H7 (cell line): ENCODE data around the gene IDH3G. TPM values are rescaled to one million over a fixed set of nuclear protein-coding genes. Genes with fewer than 3 reads are reported as not detected.
"Not testable (repeated sequence)": the region's sequence is repeated elsewhere in the genome, so short reads cannot be mapped to it uniquely, and the experiment has no call there.

Experiments used
- DNase-seq: peaks from one replicate; pipeline ENCODE4 v3.0.0; 2012
- H3K27me3 ChIP-seq: 2 replicates; pipeline ENCODE4 v1.6.0; 2011; ENCODE audit warnings: mild to moderate bottlenecking, low read length; ENCODE audit not compliant: control insufficient read depth, insufficient read depth
- H3K36me3 ChIP-seq: replicated peaks from 2 replicates; pipeline ENCODE4 v1.5.1; 2011; ENCODE audit warnings: low read length; ENCODE audit not compliant: control insufficient read depth, insufficient read depth
- H3K4me3 ChIP-seq: 2 replicates; pipeline ENCODE4 v1.5.1; 2011; ENCODE audit warnings: low read depth, mild to moderate bottlenecking, control low read depth, low read length, moderate library complexity; ENCODE audit not compliant: insufficient read depth
- total RNA-seq: library from RNA; depleted of rRNA; stranded (reverse); fragments of >200 nt; shearing (Covaris generic); gene quantifications from 2 replicates; pipeline ENCODE4 v1.2.3, GENCODE V29; 2014

The IDH3G gene
- total RNA-seq, 1 experiment from 2014 or later: 76.2 TPM

- Histone ChIP-seq H3K36me3 (no peaks in the 10 kb centered on the region), H3K4me3 (no peak overlapping the region), H3K27me3 (no peaks in the 10 kb centered on the region)
- DNase-seq: peak; percentile 47
These were observed 26.9 kb upstream of the IDH3G start for GRCh38 chrX:153821066-153821465.

GRCh38 chrX:153820601-153821000 lies 26.4 kb upstream of the IDH3G start:
- no peak overlapping the region for H3K4me3 ChIP-seq
- peak; percentile 38 for DNase-seq
- H3K27me3 ChIP-seq: no peaks in the 10 kb centered on the region
- no peaks in the 10 kb centered on the region for H3K36me3 ChIP-seq

DNA sequence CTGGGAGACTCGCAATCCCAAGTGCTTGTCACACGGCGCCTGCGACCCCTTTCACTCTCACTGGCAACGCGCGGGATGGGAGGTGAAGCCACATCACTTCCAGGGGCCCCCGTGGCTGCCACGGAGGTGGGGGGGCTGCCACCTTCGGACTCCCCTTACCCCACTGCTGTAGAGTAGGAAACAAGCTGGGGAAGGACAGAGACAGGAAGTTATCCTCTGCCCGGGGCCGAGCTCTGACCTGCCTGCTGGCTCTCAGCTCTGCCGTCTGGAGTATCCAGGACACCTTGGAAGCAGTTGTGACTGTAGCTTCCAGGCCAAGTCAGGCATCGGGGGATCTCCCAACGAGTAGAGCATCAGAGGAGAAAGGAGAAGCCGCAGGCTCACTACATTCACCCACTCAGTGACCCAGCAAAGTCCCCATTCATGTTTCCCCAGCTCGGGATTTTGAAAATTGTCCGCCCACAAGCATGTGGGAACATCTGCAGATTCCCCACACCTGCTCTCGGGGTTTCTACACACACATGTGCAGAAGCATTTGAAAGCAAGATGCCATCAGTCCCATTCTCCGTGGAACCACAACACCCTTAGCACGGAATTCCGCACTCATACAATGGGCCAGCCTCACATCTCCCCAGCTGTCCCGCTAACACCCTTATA lies 25.3 kb upstream of the IDH3G start:
- H3K4me3 ChIP-seq: peak overlapping the region; percentile 37
- peak; percentile 74 for DNase-seq
- no peaks in the 10 kb centered on the region for H3K27me3 ChIP-seq
- no peaks in the 10 kb centered on the region for H3K36me3 ChIP-seq

GRCh38 chrX:153818571-153819383 lies 24.6 kb upstream of the IDH3G start:
- no peaks in the 10 kb centered on the region for H3K27me3 ChIP-seq
- H3K4me3 ChIP-seq: peak overlapping the region; percentile 37
- peak; percentile 96 for DNase-seq
- no peaks in the 10 kb centered on the region for H3K36me3 ChIP-seq

DNA sequence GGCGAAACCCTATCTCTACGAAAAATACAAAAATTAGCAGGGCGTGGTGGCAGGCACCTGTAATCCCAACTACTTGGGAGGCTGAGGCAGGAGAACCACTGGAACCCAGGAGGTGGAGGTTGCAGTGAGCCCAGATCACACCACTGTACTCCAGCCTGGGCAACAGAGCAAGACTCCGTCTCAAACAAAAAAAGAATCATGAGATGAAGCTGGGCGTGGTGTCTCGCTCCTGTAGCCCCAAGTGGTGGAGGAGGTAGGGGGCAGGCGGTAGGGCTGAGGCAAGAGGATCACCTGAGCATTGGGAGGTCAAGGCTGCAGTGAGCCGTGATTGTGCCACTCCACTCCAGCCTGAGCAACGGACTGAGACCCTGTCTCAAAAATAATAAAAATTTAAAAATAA lies 23.9 kb upstream of the IDH3G start:
- not testable (repeated sequence) for H3K36me3 ChIP-seq, H3K27me3 ChIP-seq, H3K4me3 ChIP-seq
- peak; percentile 30 for DNase-seq

DNA sequence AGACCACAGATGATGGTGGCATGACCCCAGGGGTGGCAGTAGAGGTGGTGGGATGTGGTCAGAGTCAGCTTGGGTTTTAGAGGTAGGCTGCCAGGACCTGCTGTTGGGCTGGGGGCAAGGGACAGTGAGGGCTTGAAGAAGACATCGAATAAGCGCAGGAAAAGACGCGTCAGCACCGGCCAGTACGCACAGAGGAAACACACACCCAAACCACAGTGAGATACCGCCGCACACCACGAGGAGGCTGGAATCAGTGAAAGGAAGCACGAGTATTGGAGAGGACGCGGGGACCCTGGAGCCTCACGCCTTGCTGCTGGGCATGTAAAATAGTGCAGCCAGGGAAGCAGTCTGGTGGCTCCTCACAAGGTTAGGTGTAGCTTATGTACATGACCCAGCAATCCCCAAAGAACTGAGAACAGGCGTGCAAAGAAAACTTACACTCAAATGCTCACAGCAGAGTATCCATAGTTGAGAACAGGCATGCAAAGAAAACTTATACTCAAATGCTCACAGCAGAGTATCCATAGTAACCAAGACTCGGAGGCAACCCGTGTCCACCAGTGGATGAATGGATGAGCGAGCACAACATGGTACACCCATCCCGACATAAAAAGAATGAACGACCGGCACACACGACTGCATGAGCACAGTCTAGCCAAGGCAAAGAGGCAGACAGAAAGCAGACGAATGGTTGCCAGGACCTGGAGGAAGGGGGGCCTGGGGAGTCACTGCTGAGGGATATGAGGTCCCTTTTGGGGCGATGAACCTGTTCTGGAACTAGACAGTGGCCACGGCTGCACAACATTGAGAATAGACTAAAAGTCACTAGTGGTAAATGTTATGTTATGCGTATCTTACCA lies 22.9 kb upstream of the IDH3G start:
- Histone ChIP-seq H3K27me3 (no peaks in the 10 kb centered on the region), H3K36me3 (no peaks in the 10 kb centered on the region; the same call in 1 of the 2 replicates), H3K4me3 (no peak overlapping the region)
- DNase-seq: peak; percentile 49

- Histone ChIP-seq H3K27me3 (no peaks in the 10 kb centered on the region), H3K4me3 (no peak overlapping the region), H3K36me3 (no peaks in the 10 kb centered on the region; the same call in none of the 2 replicates)
- DNase-seq: peak; percentile 53
These were observed 20.6 kb upstream of the IDH3G start for GRCh38 chrX:153814591-153815315.

- no peak for DNase-seq
- Histone ChIP-seq H3K27me3 (no peaks in the 10 kb centered on the region), H3K36me3 (no peaks in the 10 kb centered on the region; the same call in none of the 2 replicates), H3K4me3 (no peak overlapping the region)
These were observed 19.0 kb upstream of the IDH3G start for GRCh38 chrX:153813161-153813560.

GRCh38 chrX:153812220-153812619 lies 18.0 kb upstream of the IDH3G start:
- DNase-seq: peak; percentile 81
- Histone ChIP-seq H3K4me3 (no peak overlapping the region), H3K36me3 (no peaks in the 10 kb centered on the region; the same call in none of the 2 replicates), H3K27me3 (no peaks in the 10 kb centered on the region)

DNA sequence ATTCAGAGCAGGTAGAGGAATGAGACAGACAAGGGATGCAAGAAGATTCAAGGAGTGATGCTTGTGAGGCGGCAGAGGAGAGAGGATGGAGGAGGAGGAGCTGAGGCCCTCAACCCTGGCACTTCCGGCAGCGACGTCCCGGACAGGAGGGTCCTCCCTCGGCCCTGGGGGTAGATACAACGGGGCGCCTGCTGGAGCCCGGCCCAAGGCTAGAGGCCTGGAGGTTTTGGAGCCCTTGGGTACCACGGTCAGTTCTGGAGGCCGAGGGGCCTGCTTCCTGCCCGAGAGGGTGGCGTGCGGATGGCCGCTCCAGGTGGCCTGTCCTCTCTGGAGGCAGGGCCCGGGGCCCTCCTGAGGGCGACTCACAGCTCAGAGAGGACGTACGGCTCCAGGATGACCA lies 13.8 kb upstream of the IDH3G start:
- no peak overlapping the region for H3K4me3 ChIP-seq
- no peaks in the 10 kb centered on the region for H3K27me3 ChIP-seq
- no peaks in the 10 kb centered on the region; the same call in none of the 2 replicates for H3K36me3 ChIP-seq
- no peak for DNase-seq

GRCh38 chrX:153806999-153807575 lies 12.9 kb upstream of the IDH3G start:
- Histone ChIP-seq H3K36me3 (no peaks in the 10 kb centered on the region; the same call in 1 of the 2 replicates), H3K4me3 (no peak overlapping the region), H3K27me3 (no peaks in the 10 kb centered on the region)
- no peak for DNase-seq

- H3K36me3 ChIP-seq: no peaks in the 10 kb centered on the region; the same call in 1 of the 2 replicates
- H3K27me3 ChIP-seq: no peaks in the 10 kb centered on the region
- H3K4me3 ChIP-seq: no peak overlapping the region
- no peak for DNase-seq
These were observed 11.3 kb upstream of the IDH3G start for GRCh38 chrX:153805436-153805835.

DNA sequence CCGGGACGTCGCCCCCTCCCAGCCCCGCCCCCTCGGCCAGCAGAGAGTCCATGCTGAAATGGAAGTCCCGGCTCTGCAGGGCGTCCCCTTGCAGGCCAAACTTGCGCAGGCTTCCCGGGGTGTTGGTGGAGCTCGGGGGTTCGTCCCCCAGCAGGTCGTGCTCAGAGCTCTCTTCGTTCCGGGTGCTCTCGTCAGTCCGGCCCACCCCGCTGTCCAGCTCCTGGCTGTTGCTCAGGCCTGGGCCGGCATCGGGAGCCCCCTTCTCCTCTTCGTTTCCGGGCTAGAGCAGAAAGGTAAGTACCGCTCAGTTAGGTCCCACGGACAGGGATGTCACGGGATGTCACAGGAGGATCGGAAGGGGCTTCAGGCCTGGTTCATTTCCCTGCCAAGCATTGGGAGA lies 10.4 kb upstream of the IDH3G start:
- Histone ChIP-seq H3K36me3 (no peaks in the 10 kb centered on the region; the same call in 1 of the 2 replicates), H3K27me3 (no peaks in the 10 kb centered on the region), H3K4me3 (no peak overlapping the region)
- DNase-seq: no peak
